Natural killer cell (primary cell): Measurements from ENCODE around the gene KLC3. TPM values are rescaled to one million over a fixed set of nuclear protein-coding genes. Genes with fewer than 3 reads are reported as not detected.

Source experiments
- ATAC-seq, 3 donors: fragments of 150-1000 bp in 2 of 3; fragments of 200-7000 bp in 1 of 3; cut with Tn5 transposase; 1 replicate in 1 of 3; 2 replicates in 2 of 3; pipeline ENCODE4 v1.10.0; 2021; ENCODE audit warnings: mild to moderate bottlenecking in 2 of 3, moderate library complexity in 2 of 3
- DNase-seq, 2 donors: peaks; one replicate each; pipeline versions ENCODE4 v3.0.0 to v3.0.0-alpha.2; 2013 to 2021; ENCODE audit warnings: mixed read lengths in 1 of 2
- H3K27ac ChIP-seq: one replicate; pipeline ENCODE4 v1.5.1; 2013; ENCODE audit warnings: mild to moderate bottlenecking, low read length
- H3K27me3 ChIP-seq: one replicate; pipeline ENCODE4 v1.6.1; 2013; ENCODE audit warnings: low read length; ENCODE audit not compliant: control insufficient read depth, insufficient read depth
- H3K36me3 ChIP-seq: one replicate; pipeline ENCODE4 v1.6.1; 2013; ENCODE audit warnings: low read length; ENCODE audit not compliant: control insufficient read depth, insufficient read depth
- H3K4me1 ChIP-seq: one replicate; pipeline ENCODE4 v1.6.1; 2013; ENCODE audit warnings: low read length; ENCODE audit not compliant: control insufficient read depth, insufficient read depth
- H3K4me3 ChIP-seq: one replicate; pipeline ENCODE4 v1.5.1; 2013; ENCODE audit warnings: low read length
- H3K9me3 ChIP-seq: one replicate; pipeline ENCODE4 v1.6.1; 2013; ENCODE audit warnings: low read length; ENCODE audit not compliant: control insufficient read depth, insufficient read depth
- H3K27ac Mint-ChIP-seq, 2 donors: one replicate each; pipeline ENCODE4 v1.8.0; 2022; ENCODE audit warnings: mild to moderate bottlenecking in 2 of 2, mixed read lengths in 2 of 2, moderate library complexity in 1 of 2
- H3K27me3 Mint-ChIP-seq, 2 donors: one replicate each; pipeline ENCODE4 v1.8.0; 2022; ENCODE audit warnings: low read depth in 2 of 2, mixed read lengths in 2 of 2
- H3K36me3 Mint-ChIP-seq: one replicate; pipeline ENCODE4 v1.8.0; 2022; ENCODE audit warnings: mixed read lengths
- H3K4me1 Mint-ChIP-seq, 2 donors: one replicate each; pipeline ENCODE4 v1.8.0; 2022; ENCODE audit warnings: mixed read lengths in 2 of 2
- H3K4me3 Mint-ChIP-seq: one replicate; pipeline ENCODE4 v1.8.0; 2022; ENCODE audit warnings: mild to moderate bottlenecking, moderate library complexity, mixed read lengths
- H3K9me3 Mint-ChIP-seq, 2 donors: one replicate each; pipeline ENCODE4 v1.8.0; 2022; ENCODE audit warnings: mixed read lengths in 2 of 2
- WGBS: methylation state at CpG from one replicate; pipeline ENCODE4 v1.1.7; 2013; ENCODE audit warnings: missing lambda C conversion rate; ENCODE audit not compliant: insufficient coverage; 5-methylcytosine and 5-hydroxymethylcytosine counted together
- intact Hi-C: fragments of 100-400 bp; cut with micrococcal nuclease; formaldehyde crosslinking; loops from one replicate; pipeline ENCODE4 v1.14.2; 2022
- total RNA-seq, 4 donors: library from RNA; stranded (reverse); fragments of 120-200 nt in 1 of 4; gene quantifications; one replicate each; pipeline versions ENCODE4 v1.2.3 to v1.2.4, GENCODE V29; 2013 to 2022
- TF ChIP-seq, protein P1 (sequence below): fragments of 200-600 bp; IDR thresholded peaks from one replicate; pipeline ENCODE4 v1.8.0; 2022; ENCODE audit warnings: antibody characterized with exemption

Gene KLC3
- total RNA-seq, 3 donors from 2014 or later (not counting 1 experiment from before 2014, with no cell fraction given): not detected

- H3K27me3 ChIP-seq: peaks cover 3% of the 10 kb centered on the region
- H3K27ac ChIP-seq: no peak overlapping the region
- no peaks in the 10 kb centered on the region for H3K9me3 Mint-ChIP-seq
- WGBS: 96% methylated on average over 17 of the region's 17 CpGs
- no peak for DNase-seq
- ATAC-seq: no peak
- H3K27ac Mint-ChIP-seq: no peak overlapping the region
- no peaks in the 10 kb centered on the region for H3K4me1 ChIP-seq
- no peak overlapping the region for H3K4me3 Mint-ChIP-seq
- no peaks in the 10 kb centered on the region for H3K9me3 ChIP-seq
- intact Hi-C loops: no loop called here
- H3K36me3 Mint-ChIP-seq: no peaks in the 10 kb centered on the region
- H3K4me1 Mint-ChIP-seq: peaks cover 0 to 5% of the 10 kb centered on the region in 2 donors
- no peak overlapping the region for H3K4me3 ChIP-seq
- H3K36me3 ChIP-seq: peaks cover 11% of the 10 kb centered on the region
- TF ChIP-seq, protein P1, sequence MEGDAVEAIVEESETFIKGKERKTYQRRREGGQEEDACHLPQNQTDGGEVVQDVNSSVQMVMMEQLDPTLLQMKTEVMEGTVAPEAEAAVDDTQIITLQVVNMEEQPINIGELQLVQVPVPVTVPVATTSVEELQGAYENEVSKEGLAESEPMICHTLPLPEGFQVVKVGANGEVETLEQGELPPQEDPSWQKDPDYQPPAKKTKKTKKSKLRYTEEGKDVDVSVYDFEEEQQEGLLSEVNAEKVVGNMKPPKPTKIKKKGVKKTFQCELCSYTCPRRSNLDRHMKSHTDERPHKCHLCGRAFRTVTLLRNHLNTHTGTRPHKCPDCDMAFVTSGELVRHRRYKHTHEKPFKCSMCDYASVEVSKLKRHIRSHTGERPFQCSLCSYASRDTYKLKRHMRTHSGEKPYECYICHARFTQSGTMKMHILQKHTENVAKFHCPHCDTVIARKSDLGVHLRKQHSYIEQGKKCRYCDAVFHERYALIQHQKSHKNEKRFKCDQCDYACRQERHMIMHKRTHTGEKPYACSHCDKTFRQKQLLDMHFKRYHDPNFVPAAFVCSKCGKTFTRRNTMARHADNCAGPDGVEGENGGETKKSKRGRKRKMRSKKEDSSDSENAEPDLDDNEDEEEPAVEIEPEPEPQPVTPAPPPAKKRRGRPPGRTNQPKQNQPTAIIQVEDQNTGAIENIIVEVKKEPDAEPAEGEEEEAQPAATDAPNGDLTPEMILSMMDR: no peak
- no peaks in the 10 kb centered on the region for H3K27me3 Mint-ChIP-seq
Measured at GRCh38 chr19:45350477-45351058, 10.0 kb downstream of the KLC3 start.

GRCh38 chr19:45351401-45351952 lies 10.9 kb downstream of the KLC3 start:
- no peak overlapping the region for H3K27ac Mint-ChIP-seq
- WGBS: 89% methylated on average over 13 of the region's 13 CpGs

GRCh38 chr19:45352062-45352461 lies 11.5 kb downstream of the KLC3 start:
- Histone ChIP-seq H3K27me3 (no peaks in the 10 kb centered on the region), H3K4me1 (no peaks in the 10 kb centered on the region), H3K36me3 (peaks cover 11% of the 10 kb centered on the region), H3K9me3 (no peaks in the 10 kb centered on the region), H3K27ac (no peak overlapping the region), H3K4me3 (no peak overlapping the region)
- H3K9me3 Mint-ChIP-seq: no peaks in the 10 kb centered on the region
- no peak overlapping the region for H3K4me3 Mint-ChIP-seq
- H3K27me3 Mint-ChIP-seq: no peaks in the 10 kb centered on the region
- ATAC-seq: no peak
- TF ChIP-seq, protein P1: no peak
- no peak for DNase-seq
- peaks cover 0 to 5% of the 10 kb centered on the region in 2 donors for H3K4me1 Mint-ChIP-seq
- no peak overlapping the region for H3K27ac Mint-ChIP-seq
- no peaks in the 10 kb centered on the region for H3K36me3 Mint-ChIP-seq
- 86% methylated on average over 15 of the region's 15 CpGs for WGBS
- intact Hi-C loops: no loop called here

More at GRCh38 chr19:45351401-45351952, 10.9 kb downstream of the KLC3 start:
- peaks cover 0 to 5% of the 10 kb centered on the region in 2 donors for H3K4me1 Mint-ChIP-seq
- no peaks in the 10 kb centered on the region for H3K27me3 Mint-ChIP-seq
- H3K27me3 ChIP-seq: no peaks in the 10 kb centered on the region
- no peak overlapping the region for H3K27ac ChIP-seq
- ATAC-seq (no peak), DNase-seq (no peak)
- H3K9me3 ChIP-seq: no peaks in the 10 kb centered on the region
- no peaks in the 10 kb centered on the region for H3K36me3 Mint-ChIP-seq
- TF ChIP-seq, protein P1: no peak
- no peaks in the 10 kb centered on the region for H3K9me3 Mint-ChIP-seq
- intact Hi-C loops: no loop called here
- H3K4me3 ChIP-seq: no peak overlapping the region
- H3K4me1 ChIP-seq: no peaks in the 10 kb centered on the region
- no peak overlapping the region for H3K4me3 Mint-ChIP-seq
- peaks cover 11% of the 10 kb centered on the region for H3K36me3 ChIP-seq

DNA sequence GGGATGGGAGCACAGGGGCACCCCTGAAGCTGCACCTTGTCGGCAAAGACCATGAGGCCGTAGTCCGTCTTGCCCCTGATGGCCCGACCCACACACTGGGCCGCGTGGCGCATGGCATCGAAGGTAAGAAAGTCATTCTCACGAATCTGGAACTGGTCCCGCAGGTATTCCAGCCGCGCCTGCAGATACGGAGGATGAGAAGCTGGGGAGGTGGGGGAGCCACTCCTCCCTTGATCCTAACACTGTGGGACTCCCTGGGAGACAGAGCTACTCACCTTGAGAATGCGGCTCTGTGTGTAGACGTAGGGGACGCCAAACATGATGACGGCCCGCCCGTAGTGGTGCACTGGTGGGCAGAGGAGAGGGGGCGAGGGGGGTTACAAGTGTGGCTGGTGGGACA lies 11.9 kb downstream of the KLC3 start:
- no peaks in the 10 kb centered on the region for H3K27me3 ChIP-seq
- Mint-ChIP-seq H3K4me1 (peaks cover 0 to 5% of the 10 kb centered on the region in 2 donors), H3K27ac (no peak overlapping the region), H3K4me3 (no peak overlapping the region), H3K9me3 (no peaks in the 10 kb centered on the region), H3K36me3 (no peaks in the 10 kb centered on the region), H3K27me3 (no peaks in the 10 kb centered on the region)
- intact Hi-C loops: no loop called here
- H3K4me3 ChIP-seq: no peak overlapping the region
- DNase-seq (no peak), ATAC-seq (no peak)
- no peak overlapping the region for H3K27ac ChIP-seq
- TF ChIP-seq, protein P1: no peak
- H3K4me1 ChIP-seq: no peaks in the 10 kb centered on the region
- H3K36me3 ChIP-seq: peaks cover 11% of the 10 kb centered on the region
- WGBS: 96% methylated on average over 20 of the region's 20 CpGs
- H3K9me3 ChIP-seq: no peaks in the 10 kb centered on the region
